ENCODE data around the gene NR0B2. TPM values are rescaled to one million over a fixed set of nuclear protein-coding genes. Genes with fewer than 3 reads are reported as not detected.

NR0B2 gene
- total RNA-seq, 1 donor from 2014 or later, result not detected

DNA sequence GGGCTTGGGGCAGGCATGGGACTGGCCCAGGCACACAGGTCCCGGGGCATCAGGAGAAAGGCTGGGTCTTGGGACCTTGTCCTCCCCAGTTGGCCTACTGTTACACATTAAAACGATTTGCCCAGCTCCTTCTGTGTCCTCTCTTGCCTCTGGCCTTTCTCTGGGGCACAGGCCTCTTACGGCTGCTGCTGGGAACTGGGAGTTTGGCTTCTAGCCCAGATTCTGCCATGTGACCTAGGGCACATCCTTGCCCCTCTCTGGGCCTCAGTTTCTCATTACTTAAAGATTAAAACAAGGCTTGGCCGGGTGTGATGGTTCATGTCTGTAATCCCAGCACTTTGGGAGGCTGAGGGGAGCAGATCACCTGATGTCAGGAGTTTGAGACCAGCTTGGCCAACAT, 32.5 kb upstream of the NR0B2 start:
- peaks cover 30% of the 10 kb centered on the region for H3K36me3 Mint-ChIP-seq (ENCODE audit: unreplicated experiment)
- TF ChIP-seq, protein P1, sequence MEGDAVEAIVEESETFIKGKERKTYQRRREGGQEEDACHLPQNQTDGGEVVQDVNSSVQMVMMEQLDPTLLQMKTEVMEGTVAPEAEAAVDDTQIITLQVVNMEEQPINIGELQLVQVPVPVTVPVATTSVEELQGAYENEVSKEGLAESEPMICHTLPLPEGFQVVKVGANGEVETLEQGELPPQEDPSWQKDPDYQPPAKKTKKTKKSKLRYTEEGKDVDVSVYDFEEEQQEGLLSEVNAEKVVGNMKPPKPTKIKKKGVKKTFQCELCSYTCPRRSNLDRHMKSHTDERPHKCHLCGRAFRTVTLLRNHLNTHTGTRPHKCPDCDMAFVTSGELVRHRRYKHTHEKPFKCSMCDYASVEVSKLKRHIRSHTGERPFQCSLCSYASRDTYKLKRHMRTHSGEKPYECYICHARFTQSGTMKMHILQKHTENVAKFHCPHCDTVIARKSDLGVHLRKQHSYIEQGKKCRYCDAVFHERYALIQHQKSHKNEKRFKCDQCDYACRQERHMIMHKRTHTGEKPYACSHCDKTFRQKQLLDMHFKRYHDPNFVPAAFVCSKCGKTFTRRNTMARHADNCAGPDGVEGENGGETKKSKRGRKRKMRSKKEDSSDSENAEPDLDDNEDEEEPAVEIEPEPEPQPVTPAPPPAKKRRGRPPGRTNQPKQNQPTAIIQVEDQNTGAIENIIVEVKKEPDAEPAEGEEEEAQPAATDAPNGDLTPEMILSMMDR (IDR thresholded peaks at IDR 0.05), result no peak
- H3K27me3 Mint-ChIP-seq (ENCODE audit: unreplicated experiment), result no peaks in the 10 kb centered on the region
- H3K27ac Mint-ChIP-seq (ENCODE audit: unreplicated experiment), result no peak overlapping the region
- H3K4me3 Mint-ChIP-seq (ENCODE audit: unreplicated experiment), result no peak overlapping the region
- no peak for DNase-seq (ENCODE audit: extremely low spot score, unreplicated experiment)
- no peaks in the 10 kb centered on the region for H3K4me1 Mint-ChIP-seq (ENCODE audit: unreplicated experiment)
- no peaks in the 10 kb centered on the region for H3K9me3 Mint-ChIP-seq (ENCODE audit: unreplicated experiment)

DNA sequence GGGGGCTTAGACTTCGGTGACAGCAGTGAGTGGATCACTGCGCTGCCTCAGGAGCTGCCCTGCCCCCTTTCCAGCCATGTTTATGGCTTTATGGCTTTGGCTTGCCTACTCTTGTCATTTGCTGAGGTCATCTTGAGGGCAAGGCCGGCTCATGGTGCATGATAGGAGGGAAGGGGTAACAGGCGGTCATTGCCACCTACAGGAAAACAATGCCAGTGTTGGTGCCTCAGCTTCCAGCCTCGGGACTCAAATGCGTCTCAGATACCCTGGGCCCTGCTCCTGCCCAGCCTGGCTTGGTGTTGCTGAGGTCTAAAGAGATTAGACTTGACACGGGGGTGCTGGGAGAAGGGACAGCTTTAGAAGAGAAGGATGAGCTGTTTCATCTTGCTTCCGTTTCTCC, 32.0 kb upstream of the NR0B2 start:
- no peak overlapping the region for H3K4me3 Mint-ChIP-seq (ENCODE audit: unreplicated experiment)
- DNase-seq (ENCODE audit: extremely low spot score, unreplicated experiment), result no peak

DNA sequence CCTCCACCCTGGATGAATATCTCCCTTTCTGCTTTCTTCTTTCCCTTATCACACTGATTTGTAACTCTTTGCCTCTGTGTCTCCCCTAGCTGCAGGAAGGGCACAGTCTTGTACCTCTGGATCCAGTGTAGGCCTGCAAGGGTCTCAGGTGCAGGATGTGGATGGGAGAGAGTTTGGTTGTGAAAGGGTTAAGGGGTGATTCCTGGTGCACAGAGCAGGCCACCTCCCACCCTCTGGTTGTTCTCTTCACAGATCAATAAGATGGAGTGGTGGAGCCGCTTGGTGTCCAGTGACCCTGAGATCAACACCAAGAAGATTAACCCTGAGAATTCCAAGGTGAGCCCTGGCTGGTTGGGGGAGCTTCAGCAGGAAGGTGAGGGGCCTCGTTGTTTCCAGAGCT, 31.4 kb upstream of the NR0B2 start:
- Mint-ChIP-seq H3K9me3 (ENCODE audit: unreplicated experiment) (no peaks in the 10 kb centered on the region), H3K36me3 (ENCODE audit: unreplicated experiment) (peaks cover 32% of the 10 kb centered on the region), H3K27ac (ENCODE audit: unreplicated experiment) (no peak overlapping the region), H3K27me3 (ENCODE audit: unreplicated experiment) (no peaks in the 10 kb centered on the region), H3K4me3 (ENCODE audit: unreplicated experiment) (no peak overlapping the region), H3K4me1 (ENCODE audit: unreplicated experiment) (peaks cover 2% of the 10 kb centered on the region)
- TF ChIP-seq, protein P1 (IDR thresholded peaks at IDR 0.05), result no peak
- no peak for DNase-seq (ENCODE audit: extremely low spot score, unreplicated experiment)

More for the DNA sequence above, 32.0 kb upstream of the NR0B2 start:
- H3K27ac Mint-ChIP-seq (ENCODE audit: unreplicated experiment), result no peak overlapping the region
- peaks cover 32% of the 10 kb centered on the region for H3K36me3 Mint-ChIP-seq (ENCODE audit: unreplicated experiment)
- H3K4me1 Mint-ChIP-seq (ENCODE audit: unreplicated experiment), result no peaks in the 10 kb centered on the region
- TF ChIP-seq, protein P1 (IDR thresholded peaks at IDR 0.05), result no peak
- no peaks in the 10 kb centered on the region for H3K27me3 Mint-ChIP-seq (ENCODE audit: unreplicated experiment)
- H3K9me3 Mint-ChIP-seq (ENCODE audit: unreplicated experiment), result no peaks in the 10 kb centered on the region

DNA sequence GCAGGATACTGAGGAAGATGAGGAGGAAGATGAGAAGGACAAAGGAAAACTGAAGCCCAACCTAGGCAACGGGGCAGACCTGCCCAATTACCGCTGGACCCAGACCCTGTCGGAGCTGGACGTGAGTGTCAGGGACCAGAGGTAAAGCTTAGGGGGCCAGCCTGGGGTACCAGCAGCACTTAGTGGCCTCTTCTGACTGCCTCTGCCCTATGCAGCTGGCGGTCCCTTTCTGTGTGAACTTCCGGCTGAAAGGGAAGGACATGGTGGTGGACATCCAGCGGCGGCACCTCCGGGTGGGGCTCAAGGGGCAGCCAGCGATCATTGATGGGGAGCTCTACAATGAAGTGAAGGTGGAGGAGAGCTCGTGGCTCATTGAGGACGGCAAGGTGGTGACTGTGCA, 28.9 kb upstream of the NR0B2 start:
- DNase-seq (ENCODE audit: extremely low spot score, unreplicated experiment), result no peak
- H3K9me3 Mint-ChIP-seq (ENCODE audit: unreplicated experiment), result no peaks in the 10 kb centered on the region
- H3K4me1 Mint-ChIP-seq (ENCODE audit: unreplicated experiment), result peaks cover 9% of the 10 kb centered on the region
- TF ChIP-seq, protein P1 (IDR thresholded peaks at IDR 0.05), result no peak
- no peak overlapping the region for H3K4me3 Mint-ChIP-seq (ENCODE audit: unreplicated experiment)
- no peak overlapping the region for H3K27ac Mint-ChIP-seq (ENCODE audit: unreplicated experiment)
- no peaks in the 10 kb centered on the region for H3K27me3 Mint-ChIP-seq (ENCODE audit: unreplicated experiment)
- H3K36me3 Mint-ChIP-seq (ENCODE audit: unreplicated experiment), result peaks cover 32% of the 10 kb centered on the region

DNA sequence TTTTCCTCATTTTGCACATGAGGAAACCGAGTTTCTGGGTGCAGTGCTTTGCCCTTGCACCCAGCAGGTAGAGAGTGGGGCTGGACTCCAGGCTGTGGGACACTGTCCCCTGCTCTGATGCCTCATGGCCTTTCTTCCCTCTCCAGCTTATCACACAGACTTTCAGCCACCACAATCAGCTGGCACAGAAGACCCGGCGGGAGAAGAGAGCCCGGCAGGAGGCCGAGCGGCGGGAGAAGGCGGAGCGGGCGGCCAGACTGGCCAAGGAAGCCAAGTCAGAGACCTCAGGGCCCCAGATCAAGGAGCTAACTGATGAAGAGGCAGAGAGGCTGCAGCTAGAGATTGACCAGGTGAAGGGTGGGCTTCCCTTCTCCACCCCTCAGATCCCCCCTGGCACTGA, 27.5 kb upstream of the NR0B2 start:
- DNase-seq (ENCODE audit: extremely low spot score, unreplicated experiment), result no peak
- H3K9me3 Mint-ChIP-seq (ENCODE audit: unreplicated experiment), result no peaks in the 10 kb centered on the region
- peaks cover 29% of the 10 kb centered on the region for H3K36me3 Mint-ChIP-seq (ENCODE audit: unreplicated experiment)
- TF ChIP-seq, protein P1 (IDR thresholded peaks at IDR 0.05), result no peak
- no peak overlapping the region for H3K4me3 Mint-ChIP-seq (ENCODE audit: unreplicated experiment)
- H3K4me1 Mint-ChIP-seq (ENCODE audit: unreplicated experiment), result peaks cover 9% of the 10 kb centered on the region
- H3K27ac Mint-ChIP-seq (ENCODE audit: unreplicated experiment), result no peak overlapping the region
- no peaks in the 10 kb centered on the region for H3K27me3 Mint-ChIP-seq (ENCODE audit: unreplicated experiment)
